Ovary (tissue), 9 donors: ENCODE results near the gene PFKL. TPM values are rescaled to one million over a fixed set of nuclear protein-coding genes. Genes with fewer than 3 reads are reported as not detected.
"Not testable (repeated sequence)": the region's sequence is repeated elsewhere in the genome, so short reads cannot be mapped to it uniquely, and the experiment has no call there.

Experiments
- DNase-seq, 5 donors: peaks; one replicate each; pipeline ENCODE4 v3.0.0-alpha.2; 2019 to 2020
- H3K27ac ChIP-seq, 2 donors: fragments of 200-600 bp; one replicate each; pipeline versions ENCODE4 v1.5.1 to v1.8.0; 2019 to 2022
- H3K27me3 ChIP-seq: fragments of 200-600 bp; one replicate; pipeline ENCODE4 v1.8.0; 2022
- H3K36me3 ChIP-seq: fragments of 200-600 bp; sonication (generic); one replicate; pipeline ENCODE4 v1.5.1; 2019
- H3K4me1 ChIP-seq: one replicate; pipeline ENCODE4 v1.8.1; 2013; ENCODE audit warnings: mild to moderate bottlenecking, moderate library complexity; ENCODE audit not compliant: insufficient read depth
- H3K4me3 ChIP-seq: fragments of 200-600 bp; sonication (generic); one replicate; pipeline ENCODE4 v1.5.1; 2017
- H3K9me3 ChIP-seq, 2 donors: fragments of 200-600 bp in 1 of 2; sonication (generic) in 1 of 2; one replicate each; pipeline versions ENCODE4 v1.5.1 to v1.8.1; 2013 to 2019; ENCODE audit warnings: mild to moderate bottlenecking in 1 of 2, moderate library complexity in 1 of 2
- EP300 ChIP-seq: sonication (generic); formaldehyde crosslinking; IDR thresholded peaks from one replicate; pipeline ENCODE4 v1.6.1; 2017; ENCODE audit warnings: antibody characterized with exemption
- POLR2A ChIP-seq: fragments of 450-650 bp; IDR thresholded peaks from one replicate; pipeline ENCODE4 v1.6.1; 2017; ENCODE audit warnings: antibody characterized with exemption, mild to moderate bottlenecking, moderate library complexity
- WGBS, 3 donors: extraction: QIAGEN DNeasy Blood & Tissue Kit in 1 of 3; methylation state at CpG; one replicate each; pipeline versions ENCODE4 v1.1.5 to v1.1.7; 2013 to 2017; 5-methylcytosine and 5-hydroxymethylcytosine counted together
- intact Hi-C, 4 donors: fragments of 100-400 bp; cut with DNase I; formaldehyde crosslinking; loops; one replicate each; pipeline versions ENCODE4 v1.11.0 to v1.15.1; 2022 to 2023
- polyA plus RNA-seq, 2 donors: library from polyadenylated mRNA; stranded (reverse); fragments of 200-250 nt in 1 of 2; fragments of 350-450 nt in 1 of 2; fragmentation: Illumina TruSeq in 1 of 2; extraction: RNeasy Lipid Tissue Mini Kit (QIAGEN cat#74804) in 1 of 2; gene quantifications; one replicate each; pipeline ENCODE4 v1.2.3, GENCODE V29; 2013 to 2014
- total RNA-seq, 7 donors: library from RNA; depleted of rRNA in 2 of 7; stranded (reverse); fragments of >200 nt in 2 of 7; fragmentation: NEBNext Ultra II Directional in 3 of 7; extraction: Animal tissue kit (Norgen Biotek cat#: 25700) in 3 of 7; gene quantifications; one replicate each; pipeline versions ENCODE4 v1.1.0 to v1.2.4, GENCODE V29; 2016 to 2023
- TF ChIP-seq, protein P1 (sequence below), 3 donors: fragments of 450-650 bp in 2 of 3; fragments of 200-600 bp in 1 of 3; IDR thresholded peaks; one replicate each; pipeline versions ENCODE4 v1.5.1 to v1.8.0; 2016 to 2022; ENCODE audit warnings: antibody characterized with exemption in 3 of 3, mild to moderate bottlenecking in 1 of 3
- donor health status: DM: no; HTN: no; CAD: no; lungs with moderate emphysema.
- donor health status: DM: no; HTN: no; CAD: no.
- donor health status: Bipolar disorder and iron deficiency.
- donor health status: DM: yes; HTN: yes; CAD: no.
- donor health status: DM: no; HTN: no; CAD: no.
- donor health status: DM: yes; HTN: yes; CAD: no.

The PFKL gene
- total and polyA plus RNA-seq, 9 donors: 12.6 to 104 (median 81.8) TPM

- H3K4me1 ChIP-seq: peaks cover 4% of the 10 kb centered on the region
- no peaks in the 10 kb centered on the region for H3K9me3 ChIP-seq
- H3K27me3 ChIP-seq: no peaks in the 10 kb centered on the region
- H3K36me3 ChIP-seq: no peaks in the 10 kb centered on the region
- WGBS, 3 donors: 0 to 1% (median 0%) methylated on average over 30 to 90 of the region's 90 CpGs
- no peak for TF ChIP-seq EP300
- TF ChIP-seq POLR2A: peak; percentile 92
- TF ChIP-seq, protein P1, sequence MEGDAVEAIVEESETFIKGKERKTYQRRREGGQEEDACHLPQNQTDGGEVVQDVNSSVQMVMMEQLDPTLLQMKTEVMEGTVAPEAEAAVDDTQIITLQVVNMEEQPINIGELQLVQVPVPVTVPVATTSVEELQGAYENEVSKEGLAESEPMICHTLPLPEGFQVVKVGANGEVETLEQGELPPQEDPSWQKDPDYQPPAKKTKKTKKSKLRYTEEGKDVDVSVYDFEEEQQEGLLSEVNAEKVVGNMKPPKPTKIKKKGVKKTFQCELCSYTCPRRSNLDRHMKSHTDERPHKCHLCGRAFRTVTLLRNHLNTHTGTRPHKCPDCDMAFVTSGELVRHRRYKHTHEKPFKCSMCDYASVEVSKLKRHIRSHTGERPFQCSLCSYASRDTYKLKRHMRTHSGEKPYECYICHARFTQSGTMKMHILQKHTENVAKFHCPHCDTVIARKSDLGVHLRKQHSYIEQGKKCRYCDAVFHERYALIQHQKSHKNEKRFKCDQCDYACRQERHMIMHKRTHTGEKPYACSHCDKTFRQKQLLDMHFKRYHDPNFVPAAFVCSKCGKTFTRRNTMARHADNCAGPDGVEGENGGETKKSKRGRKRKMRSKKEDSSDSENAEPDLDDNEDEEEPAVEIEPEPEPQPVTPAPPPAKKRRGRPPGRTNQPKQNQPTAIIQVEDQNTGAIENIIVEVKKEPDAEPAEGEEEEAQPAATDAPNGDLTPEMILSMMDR (IDR thresholded peaks at IDR 0.05): no peak
- peak; percentile 94 to 97 (median 96) for DNase-seq
- H3K27ac ChIP-seq: peak within 1 kb of the TSS; percentile 95 to 98
- intact Hi-C loops: loop anchor here in 1 of 4 donors (5.0 to 10.0 kb wide), 3 partner anchors 42 to 926 kb away; partner anchors contain the start of gene UBE2G2
- H3K4me3 ChIP-seq: peak within 1 kb of the TSS; percentile 75
Measured at GRCh38 chr21:44338971-44339910, 39.4 kb downstream of the PFKL start, which contains the start of gene CFAP410. CFAP410 (minus strand) TSS chr21:44339390; CDS start chr21:44339194, 196 bp downstream.

GRCh38 chr21:44341726-44342458 lies 42.0 kb downstream of the PFKL start:
- intact Hi-C loops: not testable (repeated sequence)

GRCh38 chr21:44342981-44343380 lies 43.1 kb downstream of the PFKL start:
- H3K4me1 ChIP-seq, H3K27me3 ChIP-seq, H3K36me3 ChIP-seq, H3K9me3 ChIP-seq, intact Hi-C loops, DNase-seq, H3K27ac ChIP-seq, H3K4me3 ChIP-seq: not testable (repeated sequence)
- 76 to 80% (median 76%) methylated on average over 8 of the region's 8 CpGs for WGBS, 3 donors

More at GRCh38 chr21:44341726-44342458, 42.0 kb downstream of the PFKL start:
- not testable (repeated sequence) for H3K27ac ChIP-seq, H3K4me1 ChIP-seq, H3K27me3 ChIP-seq, H3K4me3 ChIP-seq, H3K36me3 ChIP-seq, DNase-seq, H3K9me3 ChIP-seq
- WGBS, 3 donors: 80 to 84% (median 81%) methylated on average over 12 of the region's 12 CpGs

- TF ChIP-seq, protein P1 (IDR thresholded peaks at IDR 0.05): no peak
- TF ChIP-seq EP300 (no peak), POLR2A (no peak)
- Histone ChIP-seq H3K9me3 (no peaks in the 10 kb centered on the region), H3K4me3 (no peak overlapping the region), H3K4me1 (no peaks in the 10 kb centered on the region), H3K36me3 (no peaks in the 10 kb centered on the region), H3K27ac (no peak overlapping the region), H3K27me3 (no peaks in the 10 kb centered on the region)
- intact Hi-C loops: no loop called here
- no peak for DNase-seq
- WGBS, 3 donors: 73 to 82% (median 80%) methylated on average over 16 to 17 of the region's 17 CpGs
Measured at GRCh38 chr21:44344541-44345183, 44.8 kb downstream of the PFKL start.

DNA sequence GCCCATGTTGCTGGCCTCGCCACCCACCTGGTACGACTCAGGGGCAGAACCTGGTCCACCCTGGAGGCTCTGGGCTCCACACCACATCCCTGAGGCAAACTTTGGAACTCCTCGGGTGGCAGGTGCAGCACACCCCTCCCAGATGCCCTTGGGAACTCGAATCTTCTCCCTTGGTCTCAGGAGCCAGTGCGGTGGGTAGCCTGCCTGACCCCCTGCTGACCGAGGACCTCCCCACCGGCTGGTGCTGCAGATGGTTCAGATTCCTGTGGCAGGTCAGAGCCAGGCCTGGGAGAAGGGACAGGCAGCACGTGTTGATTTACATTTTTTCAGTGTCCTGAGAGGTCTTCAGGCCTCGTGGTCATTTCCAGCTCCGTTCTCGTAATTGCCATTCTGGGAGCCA lies 45.6 kb downstream of the PFKL start:
- intact Hi-C loops: no loop called here
- Histone ChIP-seq H3K4me3 (no peak overlapping the region), H3K27ac (no peak overlapping the region), H3K4me1 (no peaks in the 10 kb centered on the region), H3K9me3 (no peaks in the 10 kb centered on the region), H3K36me3 (no peaks in the 10 kb centered on the region), H3K27me3 (no peaks in the 10 kb centered on the region)
- DNase-seq: no peak
- no peak for TF ChIP-seq POLR2A
- TF ChIP-seq EP300: no peak
- TF ChIP-seq, protein P1 (IDR thresholded peaks at IDR 0.05): no peak
- 48 to 54% (median 49%) methylated on average over 11 of the region's 11 CpGs for WGBS, 3 donors
